Measurements from ENCODE around the gene SLC25A24. TPM values are rescaled to one million over a fixed set of nuclear protein-coding genes. Genes with fewer than 3 reads are reported as not detected.
"Not testable (repeated sequence)": the region's sequence is repeated elsewhere in the genome, so short reads cannot be mapped to it uniquely, and the experiment has no call there.

Gene SLC25A24
- total RNA-seq, 1 experiment from 2014 or later, result 85.1 TPM

GRCh38 chr1:108132367-108132766 lies 67.8 kb downstream of the SLC25A24 start:
- H3K27ac ChIP-seq, DNase-seq, H3K4me3 ChIP-seq, H3K4me1 ChIP-seq, H3K27me3 ChIP-seq: not testable (repeated sequence)
- Histone ChIP-seq H3K36me3 (peaks cover 48% of the 10 kb centered on the region), H3K9me3 (replicated peaks) (peaks cover 11% of the 10 kb centered on the region; the same call in 1 of the 2 replicates)

GRCh38 chr1:108131281-108131680 lies 68.9 kb downstream of the SLC25A24 start:
- peaks cover 11% of the 10 kb centered on the region; the same call in 1 of the 2 replicates for H3K9me3 ChIP-seq (replicated peaks)

GRCh38 chr1:108130794-108131193 lies 69.3 kb downstream of the SLC25A24 start:
- no peak for DNase-seq
- H3K36me3 ChIP-seq, result peaks cover 33% of the 10 kb centered on the region

More at GRCh38 chr1:108131281-108131680, 68.9 kb downstream of the SLC25A24 start:
- not testable (repeated sequence) for H3K4me3 ChIP-seq, H3K4me1 ChIP-seq, H3K27me3 ChIP-seq, DNase-seq, H3K27ac ChIP-seq
- H3K36me3 ChIP-seq, result peaks cover 38% of the 10 kb centered on the region

GRCh38 chr1:108129999-108130398 lies 70.1 kb downstream of the SLC25A24 start:
- H3K27ac ChIP-seq, result no peak overlapping the region
- H3K4me3 ChIP-seq, result no peak overlapping the region
- no peak for DNase-seq
- H3K27me3 ChIP-seq, result no peaks in the 10 kb centered on the region
- H3K36me3 ChIP-seq, result peaks cover 27% of the 10 kb centered on the region
- H3K4me1 ChIP-seq, result peaks cover 5% of the 10 kb centered on the region
- peaks cover 11% of the 10 kb centered on the region; the same call in 1 of the 2 replicates for H3K9me3 ChIP-seq (replicated peaks)

More at GRCh38 chr1:108130794-108131193, 69.3 kb downstream of the SLC25A24 start:
- Histone ChIP-seq H3K4me3 (no peak overlapping the region), H3K27me3 (no peaks in the 10 kb centered on the region), H3K27ac (no peak overlapping the region), H3K9me3 (replicated peaks) (peaks cover 11% of the 10 kb centered on the region; the same call in 1 of the 2 replicates), H3K4me1 (no peaks in the 10 kb centered on the region)

- peak; percentile 77 to 93 for DNase-seq
- H3K36me3 ChIP-seq, result 0 out of 2 replicates have a peak, but pooled peaks cover 3% of the 10 kb centered on the region
Measured at GRCh38 chr1:108125312-108126138, 74.6 kb downstream of the SLC25A24 start.

GRCh38 chr1:108124622-108125311 lies 75.4 kb downstream of the SLC25A24 start:
- Histone ChIP-seq H3K9me3 (replicated peaks) (no peaks in the 10 kb centered on the region), H3K4me1 (peaks cover 17% of the 10 kb centered on the region), H3K27me3 (no peaks in the 10 kb centered on the region), H3K4me3 (no peak overlapping the region), H3K27ac (no peak overlapping the region), H3K36me3 (0 out of 2 replicates have a peak, but pooled peaks cover 3% of the 10 kb centered on the region)
- DNase-seq, result peak in 1 of 2 experiments; percentile 39

More at GRCh38 chr1:108125312-108126138, 74.6 kb downstream of the SLC25A24 start:
- Histone ChIP-seq H3K4me3 (no peak overlapping the region), H3K27ac (no peak overlapping the region), H3K4me1 (peaks cover 17% of the 10 kb centered on the region), H3K9me3 (replicated peaks) (no peaks in the 10 kb centered on the region), H3K27me3 (no peaks in the 10 kb centered on the region)

- no peak overlapping the region for H3K27ac ChIP-seq
- no peaks in the 10 kb centered on the region for H3K27me3 ChIP-seq
- DNase-seq, result no peak
- H3K4me1 ChIP-seq, result peaks cover 17% of the 10 kb centered on the region
- H3K36me3 ChIP-seq, result 0 out of 2 replicates have a peak, but pooled peaks cover 3% of the 10 kb centered on the region
- no peaks in the 10 kb centered on the region for H3K9me3 ChIP-seq (replicated peaks)
- no peak overlapping the region for H3K4me3 ChIP-seq
Measured at GRCh38 chr1:108124023-108124422, 76.1 kb downstream of the SLC25A24 start.

GRCh38 chr1:108121358-108122143 lies 78.6 kb downstream of the SLC25A24 start:
- Histone ChIP-seq H3K27me3 (no peaks in the 10 kb centered on the region), H3K27ac (no peak overlapping the region), H3K4me1 (peaks cover 27% of the 10 kb centered on the region), H3K4me3 (peak overlapping the region; percentile 10; the same call in 1 of the 2 replicates), H3K36me3 (no peaks in the 10 kb centered on the region), H3K9me3 (replicated peaks) (no peaks in the 10 kb centered on the region)
- DNase-seq, result peak; percentile 70 to 74

- no peaks in the 10 kb centered on the region for H3K9me3 ChIP-seq (replicated peaks)
Measured at GRCh38 chr1:108120163-108120562, 80.0 kb downstream of the SLC25A24 start.

GRCh38 chr1:108119500-108119899 lies 80.6 kb downstream of the SLC25A24 start:
- H3K4me1 ChIP-seq, result peaks cover 19% of the 10 kb centered on the region
- no peak overlapping the region for H3K27ac ChIP-seq
- no peak for DNase-seq
- no peak overlapping the region for H3K4me3 ChIP-seq
- H3K36me3 ChIP-seq, result no peaks in the 10 kb centered on the region
- H3K27me3 ChIP-seq, result no peaks in the 10 kb centered on the region
- no peaks in the 10 kb centered on the region for H3K9me3 ChIP-seq (replicated peaks)

More at GRCh38 chr1:108120163-108120562, 80.0 kb downstream of the SLC25A24 start:
- Histone ChIP-seq H3K27ac (no peak overlapping the region), H3K27me3 (no peaks in the 10 kb centered on the region), H3K4me3 (no peak overlapping the region), H3K36me3 (no peaks in the 10 kb centered on the region), H3K4me1 (peaks cover 24% of the 10 kb centered on the region)
- no peak for DNase-seq

GRCh38 chr1:108117945-108118902 lies 81.9 kb downstream of the SLC25A24 start:
- H3K4me1 ChIP-seq, result peaks cover 18% of the 10 kb centered on the region
- H3K36me3 ChIP-seq, result no peaks in the 10 kb centered on the region
- H3K27ac ChIP-seq, result no peak overlapping the region
- no peaks in the 10 kb centered on the region for H3K27me3 ChIP-seq
- no peaks in the 10 kb centered on the region for H3K9me3 ChIP-seq (replicated peaks)
- DNase-seq, result peak in 1 of 2 experiments; percentile 40
- H3K4me3 ChIP-seq, result no peak overlapping the region

GRCh38 chr1:108117237-108117636 lies 82.9 kb downstream of the SLC25A24 start:
- Histone ChIP-seq H3K4me1 (peaks cover 16% of the 10 kb centered on the region), H3K4me3 (no peak overlapping the region), H3K9me3 (replicated peaks) (no peaks in the 10 kb centered on the region), H3K27me3 (no peaks in the 10 kb centered on the region), H3K36me3 (no peaks in the 10 kb centered on the region), H3K27ac (no peak overlapping the region)
- no peak for DNase-seq

GRCh38 chr1:108114033-108114599 lies 86.0 kb downstream of the SLC25A24 start:
- no peaks in the 10 kb centered on the region for H3K36me3 ChIP-seq
- DNase-seq, result peak in 1 of 2 experiments; percentile 31
- H3K4me3 ChIP-seq, result no peak overlapping the region
- no peaks in the 10 kb centered on the region for H3K27me3 ChIP-seq
- no peaks in the 10 kb centered on the region for H3K9me3 ChIP-seq (replicated peaks)
- no peak overlapping the region for H3K27ac ChIP-seq
- peaks cover 13% of the 10 kb centered on the region; the same call in 1 of the 2 replicates for H3K4me1 ChIP-seq
